GM23338 (cell line): ENCODE measurements around the gene CLCNKA. TPM values are rescaled to one million over a fixed set of nuclear protein-coding genes. Genes with fewer than 3 reads are reported as not detected.

Experiments
- CREB1 ChIP-seq: fragments of 250-450 bp; sonication (Bioruptor Pico); IDR thresholded peaks from 2 replicates; pipeline ENCODE4 v1.5.0; 2020; ENCODE audit warnings: low read depth, mild to moderate bottlenecking, moderate library complexity
- EZH2 ChIP-seq: fragments of 200-600 bp; sonication (generic); IDR thresholded peaks from one replicate; pipeline ENCODE4 v1.8.0; 2017; ENCODE audit warnings: antibody characterized with exemption, mild to moderate bottlenecking, low read depth; ENCODE audit not compliant: unreplicated experiment
- JUNB ChIP-seq: IDR thresholded peaks from one replicate; pipeline ENCODE4 v1.6.1; 2016; ENCODE audit warnings: antibody characterized with exemption; ENCODE audit not compliant: unreplicated experiment
- NANOG ChIP-seq: IDR thresholded peaks from 2 replicates; pipeline ENCODE4 v1.6.1; 2016; ENCODE audit warnings: antibody characterized with exemption, borderline replicate concordance
- REST ChIP-seq: IDR thresholded peaks from one replicate; pipeline ENCODE4 v1.6.1; 2018; ENCODE audit warnings: antibody characterized with exemption; ENCODE audit not compliant: unreplicated experiment
- ZNF114 ChIP-seq: fragments of 250-450 bp; sonication (Bioruptor Pico); IDR thresholded peaks from 2 replicates; pipeline ENCODE4 v1.5.0; 2020; ENCODE audit warnings: mild to moderate bottlenecking, moderate library complexity
- ZNF331 ChIP-seq: fragments of 250-450 bp; sonication (Bioruptor Pico); IDR thresholded peaks from 2 replicates; pipeline ENCODE4 v1.5.0; 2020; ENCODE audit warnings: low read depth, mild to moderate bottlenecking, moderate library complexity
- ZNF462 ChIP-seq: fragments of 250-450 bp; sonication (Bioruptor Pico); IDR thresholded peaks from 2 replicates; pipeline ENCODE4 v1.5.0; 2020; ENCODE audit warnings: mild to moderate bottlenecking, moderate library complexity
- polyA plus RNA-seq: library from polyadenylated mRNA; unstranded; fragments of >200 nt; fragmentation: Nextera tagmentation; extraction: Ambion mirVana; gene quantifications from 2 replicates; pipeline ENCODE4 v1.2.1, GENCODE V29; 2016
- total RNA-seq: library from RNA; depleted of rRNA; stranded (reverse); fragments of >200 nt; shearing (Covaris generic); gene quantifications from 2 replicates; pipeline ENCODE4 v1.2.3, GENCODE V29; 2014
- TF ChIP-seq, protein P1 (sequence below): IDR thresholded peaks from 2 replicates; pipeline ENCODE4 v1.6.1; 2016; ENCODE audit warnings: antibody characterized with exemption

CLCNKA gene
- total and polyA plus RNA-seq, 2 experiments from 2014 or later: 0.59 to 0.76 TPM

- no peak for TF ChIP-seq ZNF462 (CRISPR knock-in tag)
- TF ChIP-seq, protein P1, sequence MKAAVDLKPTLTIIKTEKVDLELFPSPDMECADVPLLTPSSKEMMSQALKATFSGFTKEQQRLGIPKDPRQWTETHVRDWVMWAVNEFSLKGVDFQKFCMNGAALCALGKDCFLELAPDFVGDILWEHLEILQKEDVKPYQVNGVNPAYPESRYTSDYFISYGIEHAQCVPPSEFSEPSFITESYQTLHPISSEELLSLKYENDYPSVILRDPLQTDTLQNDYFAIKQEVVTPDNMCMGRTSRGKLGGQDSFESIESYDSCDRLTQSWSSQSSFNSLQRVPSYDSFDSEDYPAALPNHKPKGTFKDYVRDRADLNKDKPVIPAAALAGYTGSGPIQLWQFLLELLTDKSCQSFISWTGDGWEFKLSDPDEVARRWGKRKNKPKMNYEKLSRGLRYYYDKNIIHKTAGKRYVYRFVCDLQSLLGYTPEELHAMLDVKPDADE: no peak
- TF ChIP-seq REST: no peak
- TF ChIP-seq ZNF114: no peak
- TF ChIP-seq CREB1 (CRISPR knock-in tag): no peak
- no peak for TF ChIP-seq ZNF331 (CRISPR knock-in tag)
- no peak for TF ChIP-seq NANOG
- no peak for TF ChIP-seq JUNB
- TF ChIP-seq EZH2: no peak
Measured at GRCh38 chr1:16043521-16043920, 21.7 kb downstream of the CLCNKA start, which contains the start of gene CLCNKB (continued).
